SK-N-MC (cell line): ENCODE data around the gene TOP3B.

Experiments used
- EZH2 ChIP-seq: fragments of 200-600 bp; sonication (generic); IDR thresholded peaks from one replicate; pipeline ENCODE4 v1.6.1; 2017; ENCODE audit warnings: antibody characterized with exemption
- POLR2AphosphoS5 ChIP-seq: IDR thresholded peaks from 2 replicates; pipeline ENCODE4 v1.6.1; 2012; ENCODE audit warnings: mild to moderate bottlenecking, low read depth, low read length, borderline replicate concordance

- TF ChIP-seq EZH2 (no peak), POLR2AphosphoS5 (no peak)
Measured at GRCh38 chr22:21949569-21949918, 33.0 kb downstream of the TOP3B start.
